Stimulated activated CD4-positive, alpha-beta T cell treated with anti-CD3 and anti-CD28 coated beads, Interleukin-12 subunit alpha, Interleukin-12 subunit beta, amount 100 ng/mL, for 4 hours (primary cell): Measurements from ENCODE around the gene VAMP7.
"Not testable (repeated sequence)": the region's sequence is repeated elsewhere in the genome, so short reads cannot be mapped to it uniquely, and the experiment has no call there.

Experiments used
- DNase-seq: peaks from one replicate; pipeline ENCODE4 v3.0.0-alpha.2; 2020

Gene VAMP7

GRCh38 chrX:155881158-155881993, at the start of gene VAMP7:
Gene VAMP7 (plus strand): TSS chrX:155881345. CDS start chrX:155889467, 8,122 bp downstream.
- peak; percentile 71 for DNase-seq

DNA sequence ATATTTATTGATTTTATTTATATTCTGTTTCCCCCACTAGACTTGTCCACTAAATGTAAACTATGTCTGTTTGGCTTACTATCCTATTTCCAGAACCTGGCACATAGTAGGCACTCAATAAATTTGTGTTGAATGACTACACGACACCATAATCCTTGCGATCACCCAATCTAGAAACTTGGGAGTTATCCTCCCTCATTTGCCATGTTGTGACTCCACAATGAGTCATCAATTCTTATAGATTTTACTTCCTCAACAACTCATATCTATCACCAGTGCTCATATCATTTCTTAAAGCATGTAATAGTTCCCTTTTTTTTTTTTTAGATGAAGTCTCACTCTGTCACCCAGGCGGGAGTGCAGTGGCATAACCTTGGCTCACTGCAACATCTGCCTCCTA, 39.9 kb upstream of the VAMP7 start:
- no peak for DNase-seq

DNA sequence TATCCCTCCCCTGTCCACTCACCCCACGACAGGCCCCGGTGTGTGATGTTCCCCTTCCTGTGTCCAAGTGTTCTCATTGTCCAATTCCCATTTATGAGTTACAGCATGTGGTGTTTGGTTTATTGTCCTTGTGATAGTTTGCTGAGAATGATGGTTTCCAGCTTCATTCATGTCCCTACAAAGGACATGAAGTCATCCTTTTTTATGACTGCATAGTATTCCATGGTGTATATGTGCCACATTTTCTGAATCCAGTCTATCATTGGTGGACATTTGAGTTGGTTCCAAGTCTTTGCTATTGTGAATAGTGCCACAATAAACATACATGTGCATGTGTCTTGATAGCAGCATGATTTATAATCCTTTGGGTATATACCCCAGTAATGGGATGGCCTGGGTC, 29.4 kb upstream of the VAMP7 start:
- DNase-seq: not testable (repeated sequence)

- DNase-seq: no peak
Observed at GRCh38 chrX:155857561-155857960, 23.6 kb upstream of the VAMP7 start.

GRCh38 chrX:155864655-155865054, 16.5 kb upstream of the VAMP7 start:
- no peak for DNase-seq

DNA sequence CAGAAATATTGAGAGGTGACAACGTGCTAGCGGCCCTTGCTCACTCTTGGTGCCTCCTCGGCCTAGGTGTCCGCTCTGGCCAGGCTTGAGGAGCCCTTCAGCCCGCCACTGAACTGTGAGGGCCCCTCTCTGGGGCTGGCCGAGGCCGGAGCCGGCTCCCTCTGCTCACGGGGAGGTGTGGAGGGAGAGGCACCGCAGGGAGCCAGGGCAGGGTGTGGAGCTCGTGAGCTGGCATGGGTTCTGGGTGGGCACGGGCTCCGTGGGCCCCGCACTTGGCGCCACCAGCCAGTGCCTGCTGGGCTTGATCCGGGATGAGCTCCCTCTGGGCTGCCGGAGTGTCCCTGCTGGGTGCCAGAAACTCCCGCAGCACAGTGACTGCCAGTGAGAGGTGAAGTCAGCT, 16.0 kb upstream of the VAMP7 start:
- DNase-seq: no peak

- DNase-seq: no peak
Observed at GRCh38 chrX:155867821-155868220, 13.3 kb upstream of the VAMP7 start.

DNA sequence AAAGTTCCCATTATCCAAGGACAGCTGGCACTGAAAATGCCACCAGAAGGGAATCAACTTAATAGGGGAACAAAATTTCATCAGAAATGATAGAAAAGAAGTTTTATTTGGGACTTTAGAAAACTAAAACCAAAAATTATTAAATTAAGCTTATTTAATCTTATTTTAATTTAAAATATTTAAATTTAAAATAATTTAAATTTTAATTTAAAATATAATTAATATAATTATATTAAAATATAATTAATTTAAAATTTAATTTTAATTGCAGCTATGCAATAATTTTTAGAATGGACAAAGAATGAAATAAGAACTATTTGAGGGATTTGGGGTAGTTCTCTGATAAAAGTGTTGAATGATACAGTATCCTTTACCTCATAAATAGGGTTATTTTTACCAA, 10.2 kb upstream of the VAMP7 start:
- DNase-seq: no peak

- no peak for DNase-seq
Observed at GRCh38 chrX:155871934-155872333, 9.2 kb upstream of the VAMP7 start.

- no peak for DNase-seq
Observed at GRCh38 chrX:155873188-155873587, 8.0 kb upstream of the VAMP7 start.

GRCh38 chrX:155874571-155875244, 6.4 kb upstream of the VAMP7 start:
- DNase-seq: no peak

DNA sequence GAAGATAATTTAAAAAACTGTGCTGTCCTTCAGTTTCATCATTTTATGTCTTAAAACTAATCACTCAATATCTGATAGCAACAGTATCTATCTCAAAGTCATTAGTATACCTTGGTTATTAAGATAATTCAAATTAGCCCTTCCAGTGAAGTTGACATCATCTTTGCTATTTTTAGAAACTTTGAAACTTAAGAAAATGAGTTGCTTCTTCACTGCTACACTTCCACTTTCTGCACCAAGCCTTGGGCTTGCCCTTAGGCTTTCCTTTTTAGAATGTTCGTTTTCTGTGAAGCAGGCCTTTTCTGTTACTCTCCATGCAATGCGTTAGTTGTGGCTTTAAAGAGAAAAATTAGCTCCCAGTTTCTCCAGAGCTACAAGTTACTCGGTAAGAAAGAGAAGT, 4.4 kb upstream of the VAMP7 start:
- DNase-seq: no peak

DNA sequence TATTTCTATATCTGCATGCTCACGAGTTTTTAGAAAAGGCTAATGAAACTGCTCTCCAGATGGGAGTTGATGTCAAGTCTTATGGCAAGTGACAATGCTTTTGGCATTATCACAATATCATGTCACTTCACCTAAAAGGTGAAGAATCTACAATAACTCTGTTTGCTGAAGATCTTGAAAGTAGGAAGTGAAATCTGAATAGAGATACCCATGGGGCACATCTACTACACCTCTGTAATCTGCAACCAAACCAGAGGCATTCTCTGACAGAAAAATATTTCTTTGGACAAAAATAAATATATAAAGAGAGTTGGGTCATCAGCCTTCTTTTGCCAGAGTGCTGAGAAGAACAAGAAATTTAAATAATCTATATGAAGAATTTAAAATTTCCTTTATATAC, 3.9 kb upstream of the VAMP7 start:
- no peak for DNase-seq

DNA sequence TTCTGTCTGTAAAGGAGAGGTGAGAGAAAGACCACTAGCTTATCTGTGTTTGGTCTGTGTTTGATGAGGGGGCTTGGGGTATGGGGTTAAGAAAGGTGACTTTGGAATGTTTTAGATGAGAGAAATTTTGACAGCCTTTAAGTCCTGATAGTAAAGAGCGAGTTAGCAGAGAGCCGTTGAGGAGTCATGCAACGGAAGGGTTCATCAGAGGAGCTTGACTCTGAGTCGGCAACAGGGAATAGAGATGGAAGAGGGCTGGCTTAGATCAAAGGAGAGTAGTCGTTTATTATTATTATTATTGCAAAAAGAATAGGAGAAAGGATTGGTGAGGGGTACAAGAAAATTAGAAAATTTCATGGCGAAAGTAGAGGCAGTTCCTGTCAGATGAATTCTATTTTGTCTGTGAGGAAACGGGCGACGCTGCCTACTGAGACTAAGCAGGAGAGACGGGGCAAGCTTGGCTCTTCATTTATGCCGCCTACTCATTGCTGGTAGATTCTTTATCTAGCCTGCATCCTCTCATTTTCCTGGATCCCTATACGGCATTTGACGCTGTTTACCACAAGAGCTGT, 473 bp upstream of the VAMP7 start:
- no peak for DNase-seq

DNA sequence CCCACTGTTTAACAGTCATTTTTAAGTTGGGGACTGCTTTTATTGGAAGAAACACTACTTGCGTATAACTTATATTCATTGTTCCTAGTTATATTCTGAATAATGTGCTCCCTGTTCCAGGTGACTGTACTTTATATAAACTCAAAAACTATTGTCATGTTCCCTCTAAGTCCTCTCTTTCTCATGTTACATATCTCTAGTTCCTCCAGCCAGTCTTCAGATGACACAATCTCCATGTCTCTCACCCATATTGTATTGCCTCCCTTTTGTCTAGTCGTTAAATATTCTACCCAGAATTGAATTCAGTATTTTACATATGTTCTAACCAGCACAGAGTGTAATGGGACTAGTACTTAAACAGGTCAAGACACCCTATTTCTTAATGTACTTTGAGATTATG, 5.3 kb downstream of the VAMP7 start:
- no peak for DNase-seq

DNA sequence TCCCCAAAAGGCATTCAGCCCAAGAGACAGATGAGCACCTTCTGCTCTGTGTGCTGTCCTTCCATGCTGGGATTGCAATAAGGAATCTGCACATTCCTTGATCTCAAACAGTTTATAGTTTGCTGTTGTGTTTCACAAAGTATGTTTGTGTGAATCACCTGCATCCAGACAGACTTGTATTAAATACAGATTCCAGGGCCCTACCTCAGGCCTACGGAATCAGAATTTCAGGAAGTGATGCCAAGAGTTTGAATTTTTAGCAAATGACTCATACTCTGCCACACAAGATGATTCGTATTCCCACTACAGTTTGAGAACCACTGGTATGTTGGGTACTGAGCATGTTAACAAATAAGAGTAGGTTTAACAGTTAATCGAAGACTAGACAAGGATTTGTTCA, 7.0 kb downstream of the VAMP7 start:
- no peak for DNase-seq

DNA sequence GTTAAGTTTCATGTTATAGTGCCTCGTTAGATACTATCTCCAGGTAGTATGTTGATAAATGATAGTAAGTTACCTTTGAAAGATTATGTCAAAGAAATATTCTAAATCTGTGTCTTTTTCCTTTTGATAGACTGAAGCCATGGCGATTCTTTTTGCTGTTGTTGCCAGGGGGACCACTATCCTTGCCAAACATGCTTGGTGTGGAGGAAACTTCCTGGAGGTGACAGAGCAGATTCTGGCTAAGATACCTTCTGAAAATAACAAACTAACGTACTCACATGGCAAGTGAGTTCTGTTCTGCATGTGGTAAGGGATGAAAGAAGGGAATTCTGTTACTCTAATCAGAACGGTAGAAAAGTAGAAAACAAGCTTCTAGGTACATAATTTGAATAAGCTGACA, 8.2 kb downstream of the VAMP7 start:
- no peak for DNase-seq

GRCh38 chrX:155891446-155892210, 10.5 kb downstream of the VAMP7 start:
- DNase-seq: no peak

GRCh38 chrX:155893521-155893920, 12.4 kb downstream of the VAMP7 start:
- DNase-seq: no peak

- no peak for DNase-seq
Observed at GRCh38 chrX:155896512-155896911, 15.4 kb downstream of the VAMP7 start.

DNA sequence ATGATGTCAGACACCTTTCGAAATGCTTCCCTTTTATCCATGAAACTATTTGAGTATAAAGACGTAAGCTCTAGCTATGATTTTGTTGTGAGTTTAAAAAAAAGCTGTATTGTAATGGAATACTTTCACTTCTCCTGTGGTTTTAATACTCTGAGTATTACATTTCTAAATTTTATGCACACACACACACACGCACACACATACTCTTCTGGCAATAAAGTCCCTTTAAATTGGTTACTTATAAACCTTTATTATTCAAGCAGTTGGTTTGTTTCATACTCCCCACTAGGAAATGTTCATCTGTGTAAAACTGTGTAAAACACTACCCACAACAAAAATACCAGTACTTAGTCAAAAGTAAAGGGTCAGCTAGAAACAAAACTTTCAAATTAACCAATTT, 18.2 kb downstream of the VAMP7 start:
- no peak for DNase-seq

DNA sequence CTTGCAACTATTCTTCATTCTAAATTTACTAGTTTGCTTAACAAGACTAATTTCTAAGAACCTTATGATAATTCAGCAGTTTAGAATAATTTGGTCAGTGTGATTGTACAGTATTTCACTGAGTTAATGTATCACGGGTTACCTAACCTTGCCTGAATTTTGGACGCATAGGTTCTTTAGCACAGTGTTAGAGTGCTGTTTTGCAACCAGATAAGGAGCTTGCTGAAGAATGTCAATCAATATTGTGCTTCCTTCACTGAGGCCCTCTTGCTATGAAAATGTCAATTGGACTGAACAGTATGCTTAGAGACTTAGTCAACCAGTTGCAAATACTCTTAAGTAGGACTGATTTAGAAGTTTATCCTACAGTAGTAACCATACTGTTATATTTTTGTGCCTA, 19.6 kb downstream of the VAMP7 start:
- DNase-seq: no peak

- not testable (repeated sequence) for DNase-seq
Observed at GRCh38 chrX:155907661-155908060, 26.5 kb downstream of the VAMP7 start.
